Activated gamma-delta T cell treated with anti-CD3 and anti-CD28 coated beads, Interleukin-2, amount 50 U/mL, for 16 hours (primary cell): ENCODE measurements around the gene PAPPA2.

Source experiments
- DNase-seq: peaks from one replicate; pipeline ENCODE4 v3.0.0-alpha.2; 2020; ENCODE audit warnings: low read depth

The PAPPA2 gene

GRCh38 chr1:176803042-176803441, 340.1 kb downstream of the PAPPA2 start:
- no peak for DNase-seq

DNA sequence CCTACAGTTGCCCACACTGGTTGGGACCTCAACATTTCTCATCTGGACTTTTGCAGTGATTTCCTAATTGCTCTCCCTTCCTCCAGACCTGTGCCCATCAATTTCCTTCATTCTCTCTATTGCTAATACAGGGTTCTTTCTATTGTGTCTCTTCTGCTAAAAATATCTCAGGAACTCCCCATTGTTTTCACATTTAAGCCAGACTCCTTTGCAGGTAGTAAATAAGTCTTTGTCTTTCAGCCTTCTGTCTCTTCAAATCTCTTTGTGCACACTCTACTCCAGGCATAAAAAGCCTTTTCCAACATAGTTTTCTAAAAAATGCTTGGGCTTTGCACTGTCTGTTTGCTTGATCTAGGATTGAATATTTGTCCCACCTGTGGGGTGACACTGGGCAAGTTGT, 340.6 kb downstream of the PAPPA2 start:
- no peak for DNase-seq

DNA sequence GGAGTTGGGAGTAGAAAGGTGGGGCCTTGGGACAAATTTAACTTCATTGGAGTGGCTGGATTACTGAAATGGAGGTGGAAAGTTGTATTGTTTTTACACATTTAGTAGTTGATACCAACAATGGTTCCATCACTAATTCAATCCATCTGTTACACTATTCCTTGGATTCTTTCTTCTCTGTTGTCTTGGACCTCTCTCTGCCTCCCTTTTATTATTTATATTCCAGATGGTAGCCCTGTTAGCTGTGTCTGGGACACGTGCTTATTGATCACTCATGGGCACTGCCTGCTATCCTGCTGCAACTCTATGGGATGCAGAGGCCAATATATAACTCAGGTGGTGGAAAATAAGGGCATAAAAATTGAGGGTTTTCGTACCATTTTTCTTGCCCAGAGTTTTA, 346.3 kb downstream of the PAPPA2 start:
- DNase-seq, result no peak

DNA sequence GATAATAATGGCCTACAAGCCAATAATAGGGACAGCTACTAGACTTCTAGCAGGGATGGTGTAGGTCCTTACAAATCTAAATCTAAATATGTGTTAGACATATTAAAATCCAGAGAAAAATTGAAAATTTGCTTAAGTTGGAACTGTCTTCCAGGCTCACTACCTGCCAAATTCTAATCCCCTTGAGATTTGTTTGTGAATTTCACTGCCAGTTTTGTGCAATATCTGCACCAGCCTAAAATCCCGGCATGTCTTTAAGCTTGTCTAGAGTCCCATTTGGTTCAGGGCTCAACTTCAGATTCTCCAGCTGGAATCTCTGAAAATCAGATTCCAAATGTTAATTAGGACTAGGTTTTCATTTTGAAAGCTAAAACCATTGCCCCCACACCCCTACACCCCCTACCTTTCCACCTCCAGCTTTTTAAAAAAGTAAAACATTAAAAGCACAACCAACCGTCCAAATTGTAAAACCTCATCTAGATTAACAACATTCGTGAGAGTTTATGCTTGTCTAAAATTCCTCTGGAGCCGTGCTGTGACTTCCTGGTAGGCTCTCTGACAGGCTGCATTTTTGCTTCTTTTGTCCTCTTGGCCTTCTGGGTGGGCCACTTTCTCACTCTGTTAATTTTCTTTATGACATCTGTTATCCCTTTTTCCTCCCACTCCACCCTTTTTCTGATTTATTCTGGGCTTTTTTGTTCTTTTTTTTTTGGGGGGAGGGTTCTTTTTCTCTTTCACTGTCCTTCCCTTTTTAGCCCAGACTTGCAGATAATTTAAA, 348.7 kb downstream of the PAPPA2 start:
- DNase-seq, result no peak

GRCh38 chr1:176815621-176816020, 352.6 kb downstream of the PAPPA2 start:
- no peak for DNase-seq

- no peak for DNase-seq
Observed at GRCh38 chr1:176816232-176816631, 353.3 kb downstream of the PAPPA2 start.

GRCh38 chr1:176820391-176821031, 357.5 kb downstream of the PAPPA2 start:
- DNase-seq, result no peak

- no peak for DNase-seq
Observed at GRCh38 chr1:176826265-176826664, 363.3 kb downstream of the PAPPA2 start.

DNA sequence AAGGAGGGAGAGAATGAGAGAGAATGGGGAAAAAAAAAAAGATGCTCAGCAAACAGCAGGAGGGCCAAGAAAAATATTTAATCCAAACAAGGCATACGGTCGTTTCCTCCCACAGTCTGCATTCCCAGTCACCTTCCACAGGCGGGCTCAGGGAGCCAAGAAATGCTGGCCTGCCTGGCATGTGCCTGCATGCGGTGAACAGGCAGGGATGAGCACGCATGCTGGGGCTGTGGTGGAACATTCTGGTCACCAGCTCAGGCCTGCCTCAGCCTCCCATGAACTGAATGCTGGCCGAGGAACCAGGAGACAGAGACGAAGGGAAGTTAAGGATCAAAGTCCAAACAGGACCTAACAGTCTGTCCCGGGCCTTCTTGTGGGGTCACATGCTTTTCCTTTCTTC, 366.3 kb downstream of the PAPPA2 start:
- no peak for DNase-seq

DNA sequence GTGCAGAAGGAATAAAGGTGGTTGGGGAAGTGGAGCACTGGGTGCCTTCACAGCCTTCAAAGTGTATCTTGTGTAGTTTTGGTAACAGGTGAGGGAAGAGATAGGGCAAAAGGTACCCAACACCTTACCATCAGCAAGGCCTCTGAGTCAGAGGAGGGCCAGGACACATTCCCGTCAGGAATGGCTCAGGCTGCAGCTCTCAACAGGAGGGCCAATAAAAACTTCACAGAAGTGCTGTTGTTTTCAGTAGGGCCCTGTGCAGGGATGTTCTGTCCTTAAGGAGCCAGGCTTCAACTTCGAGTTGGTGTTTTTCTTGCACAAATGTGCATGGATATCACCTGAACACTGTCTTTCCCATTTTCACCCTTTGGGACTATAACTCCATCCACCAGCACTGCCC, 368.2 kb downstream of the PAPPA2 start:
- DNase-seq, result no peak

GRCh38 chr1:176837708-176838107, 374.7 kb downstream of the PAPPA2 start:
- DNase-seq, result no peak

- no peak for DNase-seq
Observed at GRCh38 chr1:176838276-176838995, 375.5 kb downstream of the PAPPA2 start.

- no peak for DNase-seq
Observed at GRCh38 chr1:176839216-176839615, 376.2 kb downstream of the PAPPA2 start.

- DNase-seq, result no peak
Observed at GRCh38 chr1:176841238-176841637, 378.3 kb downstream of the PAPPA2 start.

DNA sequence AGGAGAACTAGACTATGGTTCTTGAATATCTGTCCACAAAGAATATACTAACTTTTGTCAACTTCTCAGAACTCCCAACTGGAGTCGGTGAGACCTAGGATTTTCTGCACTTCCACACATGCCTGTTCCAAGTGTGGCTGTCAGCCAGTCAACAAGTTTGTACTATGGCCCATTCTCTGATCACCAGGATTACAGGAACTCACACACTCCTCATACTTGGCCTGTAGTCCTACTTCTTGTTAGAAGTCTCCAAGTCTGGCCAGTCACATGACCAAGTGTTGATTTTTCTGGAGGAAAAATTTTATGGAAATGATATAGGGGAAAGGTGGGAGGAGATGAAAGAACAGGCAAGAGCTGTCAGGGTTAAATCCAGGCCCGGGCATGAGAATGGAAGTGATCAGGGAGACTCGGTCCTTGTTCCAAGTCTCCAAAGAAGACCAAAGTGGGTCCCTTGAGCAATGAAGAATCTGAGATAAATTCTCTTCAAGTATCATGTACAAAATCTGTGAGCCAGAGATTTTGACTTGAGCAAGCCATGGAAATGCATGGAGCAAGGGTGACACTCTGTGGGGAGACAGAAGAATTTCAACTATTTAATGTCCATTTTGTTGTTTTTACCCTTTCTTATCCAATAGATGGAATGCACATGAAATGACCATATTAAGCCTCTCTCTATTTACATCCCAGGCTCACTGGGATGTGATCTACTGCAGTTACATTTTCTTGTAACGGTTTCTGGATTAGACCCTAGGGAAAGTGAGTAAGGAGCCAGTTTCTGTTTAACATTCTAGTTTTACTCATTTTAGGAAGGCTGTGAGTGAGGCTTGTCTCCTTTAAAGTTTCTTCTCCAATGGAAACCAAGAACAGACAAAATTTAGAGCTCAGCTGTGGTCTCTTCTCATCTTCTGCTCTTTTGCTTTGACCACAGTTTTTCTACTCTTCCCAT, 380.6 kb downstream of the PAPPA2 start:
- no peak for DNase-seq

- DNase-seq, result no peak
Observed at GRCh38 chr1:176847052-176847451, 384.1 kb downstream of the PAPPA2 start.

GRCh38 chr1:176849281-176849680, 386.3 kb downstream of the PAPPA2 start:
- no peak for DNase-seq

DNA sequence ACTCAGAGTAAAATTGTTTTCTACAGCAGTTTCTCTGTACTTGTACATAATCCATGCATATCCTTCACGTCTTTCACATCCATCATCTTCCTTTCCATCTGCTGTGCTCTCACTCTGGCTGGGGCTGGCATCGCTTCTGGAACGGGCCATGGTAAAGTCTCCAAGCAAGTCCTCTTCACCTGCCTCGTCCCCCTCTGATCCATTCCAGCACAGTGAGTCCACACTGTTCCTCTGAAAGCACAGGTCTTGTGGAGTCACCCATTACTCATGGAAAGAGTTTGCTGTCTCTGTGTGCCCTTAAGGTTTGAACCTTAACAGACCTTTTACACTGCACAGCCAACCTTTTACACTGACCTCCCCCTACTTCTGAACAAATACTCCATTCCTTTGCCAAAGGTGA, 387.9 kb downstream of the PAPPA2 start:
- DNase-seq, result no peak

DNA sequence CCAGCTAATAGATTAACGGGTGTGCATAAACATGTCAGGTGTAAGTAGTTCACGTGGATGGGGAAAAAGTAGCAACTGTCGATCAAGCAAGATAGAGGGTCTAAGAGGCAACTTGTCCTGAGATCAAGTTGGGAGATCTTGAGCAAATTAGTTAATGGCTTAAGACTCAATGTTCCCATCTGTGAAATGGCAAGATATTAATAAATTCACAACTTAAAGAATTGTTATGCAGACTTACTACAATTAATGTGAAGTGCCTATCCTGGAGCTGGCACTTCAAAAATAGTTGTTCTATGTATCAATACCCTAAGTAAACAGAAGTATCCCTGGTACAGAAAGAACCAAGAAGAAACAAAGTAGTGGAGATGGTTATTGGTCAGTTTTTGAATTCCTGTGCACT, 389.1 kb downstream of the PAPPA2 start:
- no peak for DNase-seq

GRCh38 chr1:176853503-176853902, 390.5 kb downstream of the PAPPA2 start:
- no peak for DNase-seq

- DNase-seq, result no peak
Observed at GRCh38 chr1:176854121-176854520, 391.1 kb downstream of the PAPPA2 start.
